ENCODE results near the gene NTM.

Gene NTM

DNA sequence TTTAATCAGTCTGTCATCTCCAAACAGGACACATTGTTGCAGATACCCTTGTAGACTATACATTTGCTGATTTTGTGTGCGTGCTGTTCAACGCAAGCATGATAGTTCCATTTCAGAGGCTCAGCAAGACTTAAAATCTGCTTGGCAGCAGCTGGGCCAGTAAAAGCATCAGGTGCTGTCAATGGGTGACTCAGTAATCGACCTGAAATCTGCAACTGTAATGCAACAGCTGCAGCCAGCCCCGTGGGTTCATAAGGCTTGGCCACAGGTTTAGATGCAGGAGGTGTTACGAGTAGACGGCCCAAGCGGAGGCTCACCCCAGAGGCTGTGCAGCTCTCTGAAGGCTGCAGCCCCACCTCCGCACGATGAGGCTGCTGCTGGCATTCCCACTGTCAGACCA is 84.6 kb downstream of the NTM start:
- no peak overlapping the region for H3K9ac ChIP-seq (ENCODE audit: low read depth, low read length)
- H3K9me3 ChIP-seq (ENCODE audit: insufficient read depth, low read depth, low read length) = no peaks in the 10 kb centered on the region
- peaks cover 5% of the 10 kb centered on the region; the same call in 1 of the 2 replicates for H3K4me1 ChIP-seq (ENCODE audit: insufficient read depth, low read length)
- no peaks in the 10 kb centered on the region for H3K27me3 ChIP-seq (ENCODE audit: insufficient read depth, low read length)
- no peaks in the 10 kb centered on the region for H3K36me3 ChIP-seq (ENCODE audit: insufficient read depth, low read depth, low read length)
- no peak overlapping the region for H3K4me3 ChIP-seq (ENCODE audit: low read length)
- H3K27ac ChIP-seq (ENCODE audit: low read length) = no peak overlapping the region

DNA sequence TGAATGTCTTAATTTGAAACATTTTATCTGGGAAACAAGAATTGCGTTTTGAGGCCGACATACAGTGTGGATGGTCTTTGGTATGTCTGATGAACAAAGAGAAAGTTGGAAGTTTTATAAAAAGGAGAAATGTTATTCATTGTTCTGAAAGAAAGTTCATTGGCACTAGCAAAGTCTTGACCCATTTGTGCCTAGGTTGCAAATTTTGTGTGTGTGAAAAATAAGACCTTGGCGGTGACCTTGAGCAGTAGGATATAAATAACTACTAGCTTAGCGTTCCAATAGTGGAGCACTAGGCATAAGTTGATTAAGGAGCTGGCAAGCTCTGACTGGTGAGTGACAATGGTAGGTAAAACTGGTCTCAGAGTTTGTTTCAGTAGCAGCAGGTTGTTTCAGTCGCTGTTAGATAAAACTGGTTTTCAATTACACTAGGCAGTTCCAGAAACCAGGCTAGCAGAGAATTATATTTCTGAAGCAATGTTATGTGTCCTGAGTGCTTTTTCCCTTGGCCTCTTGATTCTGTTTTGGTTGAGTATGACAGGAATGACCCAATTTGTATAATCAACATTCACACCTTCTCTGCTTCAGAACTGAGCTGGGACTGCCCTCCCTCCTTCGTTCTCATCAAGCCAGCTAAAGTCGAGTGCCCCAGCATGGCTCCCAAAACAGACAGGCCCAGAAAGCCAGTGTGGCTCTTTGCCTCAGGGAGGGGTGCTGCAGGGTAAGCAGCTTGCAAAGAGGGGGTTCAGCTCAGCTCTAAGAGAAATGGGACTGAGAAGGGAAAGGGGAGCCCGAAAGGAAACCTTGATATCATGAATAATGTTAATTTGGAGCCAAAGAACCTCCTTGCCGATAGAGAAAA is 85.7 kb downstream of the NTM start:
- no peaks in the 10 kb centered on the region for H3K27me3 ChIP-seq (ENCODE audit: insufficient read depth, low read length)
- H3K9ac ChIP-seq (ENCODE audit: low read depth, low read length) = no peak overlapping the region
- no peaks in the 10 kb centered on the region for H3K36me3 ChIP-seq (ENCODE audit: insufficient read depth, low read depth, low read length)
- no peak overlapping the region for H3K27ac ChIP-seq (ENCODE audit: low read length)
- H3K9me3 ChIP-seq (ENCODE audit: insufficient read depth, low read depth, low read length) = no peaks in the 10 kb centered on the region
- H3K4me1 ChIP-seq (ENCODE audit: insufficient read depth, low read length) = peaks cover 5% of the 10 kb centered on the region; the same call in 1 of the 2 replicates
- H3K4me3 ChIP-seq (ENCODE audit: low read length) = no peak overlapping the region

DNA sequence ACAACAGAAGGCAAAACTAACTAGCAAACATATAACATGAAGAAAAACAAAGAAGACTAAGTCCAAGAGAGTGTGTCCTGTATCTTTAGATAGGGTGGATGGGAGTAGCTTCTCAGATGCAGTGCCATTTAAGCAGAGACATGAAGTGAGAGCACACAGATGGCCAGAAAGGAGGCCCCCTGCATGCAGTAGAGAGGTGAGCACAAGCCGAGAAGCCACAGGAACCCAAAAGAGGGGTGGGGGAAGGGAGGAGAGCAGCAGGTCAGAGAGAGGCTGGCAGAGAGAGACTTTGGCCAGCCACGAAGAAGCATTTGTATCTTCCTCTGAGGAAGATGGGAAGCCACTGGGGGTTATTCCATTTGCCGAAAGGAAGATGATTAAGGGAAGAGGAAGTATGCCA is 86.7 kb downstream of the NTM start:
- Histone ChIP-seq H3K36me3 (ENCODE audit: insufficient read depth, low read depth, low read length) (no peaks in the 10 kb centered on the region), H3K27me3 (ENCODE audit: insufficient read depth, low read length) (no peaks in the 10 kb centered on the region), H3K4me1 (ENCODE audit: insufficient read depth, low read length) (peaks cover 5% of the 10 kb centered on the region; the same call in 1 of the 2 replicates), H3K27ac (ENCODE audit: low read length) (no peak overlapping the region), H3K4me3 (ENCODE audit: low read length) (no peak overlapping the region), H3K9ac (ENCODE audit: low read depth, low read length) (no peak overlapping the region), H3K9me3 (ENCODE audit: insufficient read depth, low read depth, low read length) (no peaks in the 10 kb centered on the region)

DNA sequence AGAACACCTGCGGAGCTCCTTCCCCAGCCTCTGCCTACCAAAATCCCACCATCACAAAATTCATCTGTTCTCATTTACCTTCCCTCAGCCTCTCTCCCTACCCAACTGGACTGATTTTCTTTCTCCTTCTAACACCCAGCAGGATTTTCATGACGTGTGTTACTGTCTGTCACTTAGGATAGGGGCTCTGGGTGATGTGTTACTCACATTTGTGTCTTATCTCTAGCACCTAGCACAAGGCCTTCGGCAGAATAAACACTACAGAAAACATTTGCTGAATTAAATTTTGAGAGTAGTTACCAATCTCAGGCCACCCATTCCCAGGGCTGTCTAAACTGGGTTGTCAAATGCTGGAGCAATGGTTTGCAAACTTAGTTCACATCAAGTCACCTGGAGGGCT is 88.0 kb downstream of the NTM start:
- H3K27ac ChIP-seq (ENCODE audit: low read length) = no peak overlapping the region
- peaks cover 5% of the 10 kb centered on the region; the same call in 1 of the 2 replicates for H3K4me1 ChIP-seq (ENCODE audit: insufficient read depth, low read length)
- no peaks in the 10 kb centered on the region for H3K9me3 ChIP-seq (ENCODE audit: insufficient read depth, low read depth, low read length)
- H3K4me3 ChIP-seq (ENCODE audit: low read length) = no peak overlapping the region
- H3K36me3 ChIP-seq (ENCODE audit: insufficient read depth, low read depth, low read length) = no peaks in the 10 kb centered on the region
- H3K27me3 ChIP-seq (ENCODE audit: insufficient read depth, low read length) = no peaks in the 10 kb centered on the region
- no peak overlapping the region for H3K9ac ChIP-seq (ENCODE audit: low read depth, low read length)

DNA sequence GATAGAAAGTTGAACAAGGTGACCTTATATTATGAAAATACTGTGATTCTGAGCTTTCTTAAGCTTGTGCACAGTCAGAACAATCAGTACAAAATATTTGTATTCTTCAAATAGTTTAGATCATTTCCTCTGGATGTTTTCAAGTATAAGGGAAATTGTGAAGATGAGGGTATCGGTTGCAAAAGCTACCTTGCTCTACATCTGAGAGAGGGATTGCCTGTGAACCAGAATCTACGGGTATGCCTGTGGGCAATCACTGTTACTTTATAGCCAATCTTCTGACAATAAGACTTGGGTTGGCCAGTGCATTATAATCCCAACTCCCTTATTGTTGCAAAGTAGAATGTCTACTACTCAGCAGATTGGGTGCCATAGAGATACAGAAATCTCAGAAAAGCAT is 90.5 kb downstream of the NTM start:
- Histone ChIP-seq H3K9ac (ENCODE audit: low read depth, low read length) (no peak overlapping the region), H3K27me3 (ENCODE audit: insufficient read depth, low read length) (no peaks in the 10 kb centered on the region), H3K9me3 (ENCODE audit: insufficient read depth, low read depth, low read length) (no peaks in the 10 kb centered on the region), H3K27ac (ENCODE audit: low read length) (no peak overlapping the region), H3K4me1 (ENCODE audit: insufficient read depth, low read length) (peaks cover 10% of the 10 kb centered on the region; the same call in 1 of the 2 replicates), H3K36me3 (ENCODE audit: insufficient read depth, low read depth, low read length) (no peaks in the 10 kb centered on the region), H3K4me3 (ENCODE audit: low read length) (no peak overlapping the region)

DNA sequence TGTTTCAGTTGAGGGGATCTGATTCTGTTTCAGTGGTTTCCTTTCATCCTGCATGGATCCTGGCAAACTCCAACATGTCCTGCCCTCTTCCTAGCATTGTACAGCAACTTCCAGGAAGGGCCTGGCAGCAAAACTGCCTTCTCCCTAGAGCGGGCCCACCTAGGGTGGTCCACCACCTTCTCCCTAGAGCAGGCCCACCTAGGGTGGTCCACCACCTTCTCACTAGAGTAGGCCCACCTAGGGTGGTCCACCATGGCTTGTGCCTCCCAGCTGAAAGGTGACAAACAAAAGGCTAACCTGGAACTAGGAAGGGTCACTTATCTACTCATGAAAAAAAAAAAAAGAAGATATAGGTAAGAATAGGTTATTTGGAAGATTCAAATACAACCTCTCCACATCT is 92.2 kb downstream of the NTM start:
- H3K9me3 ChIP-seq (ENCODE audit: insufficient read depth, low read depth, low read length) = no peaks in the 10 kb centered on the region
- H3K27ac ChIP-seq (ENCODE audit: low read length) = no peak overlapping the region
- H3K4me3 ChIP-seq (ENCODE audit: low read length) = no peak overlapping the region
- no peak overlapping the region for H3K9ac ChIP-seq (ENCODE audit: low read depth, low read length)
- H3K36me3 ChIP-seq (ENCODE audit: insufficient read depth, low read depth, low read length) = no peaks in the 10 kb centered on the region
- peaks cover 5% of the 10 kb centered on the region; the same call in 1 of the 2 replicates for H3K4me1 ChIP-seq (ENCODE audit: insufficient read depth, low read length)
- H3K27me3 ChIP-seq (ENCODE audit: insufficient read depth, low read length) = no peaks in the 10 kb centered on the region

DNA sequence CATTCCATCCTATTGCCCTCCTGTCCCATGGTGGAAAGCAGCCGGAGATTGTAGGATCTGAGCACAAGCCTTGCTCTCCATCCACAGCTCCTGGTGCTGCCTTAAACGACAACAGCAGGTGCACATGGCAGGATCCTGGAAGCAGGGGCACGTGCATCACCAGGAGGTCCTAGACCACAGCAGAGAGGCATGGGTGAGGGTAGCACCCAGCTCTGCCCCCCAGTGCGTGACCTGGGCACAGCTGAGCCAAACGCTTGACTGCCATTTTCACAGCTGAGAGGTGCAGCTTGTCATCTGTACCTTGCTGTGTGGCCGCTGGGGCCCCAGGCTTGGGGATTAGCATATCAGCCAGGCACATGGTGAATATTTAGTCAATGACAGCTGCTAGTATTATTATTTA is 92.7 kb downstream of the NTM start:
- H3K4me3 ChIP-seq (ENCODE audit: low read length) = no peak overlapping the region
- H3K9me3 ChIP-seq (ENCODE audit: insufficient read depth, low read depth, low read length) = no peaks in the 10 kb centered on the region
- H3K27me3 ChIP-seq (ENCODE audit: insufficient read depth, low read length) = no peaks in the 10 kb centered on the region
- H3K9ac ChIP-seq (ENCODE audit: low read depth, low read length) = no peak overlapping the region
- no peak overlapping the region for H3K27ac ChIP-seq (ENCODE audit: low read length)
- no peaks in the 10 kb centered on the region for H3K36me3 ChIP-seq (ENCODE audit: insufficient read depth, low read depth, low read length)
- H3K4me1 ChIP-seq (ENCODE audit: insufficient read depth, low read length) = peaks cover 5% of the 10 kb centered on the region; the same call in 1 of the 2 replicates

DNA sequence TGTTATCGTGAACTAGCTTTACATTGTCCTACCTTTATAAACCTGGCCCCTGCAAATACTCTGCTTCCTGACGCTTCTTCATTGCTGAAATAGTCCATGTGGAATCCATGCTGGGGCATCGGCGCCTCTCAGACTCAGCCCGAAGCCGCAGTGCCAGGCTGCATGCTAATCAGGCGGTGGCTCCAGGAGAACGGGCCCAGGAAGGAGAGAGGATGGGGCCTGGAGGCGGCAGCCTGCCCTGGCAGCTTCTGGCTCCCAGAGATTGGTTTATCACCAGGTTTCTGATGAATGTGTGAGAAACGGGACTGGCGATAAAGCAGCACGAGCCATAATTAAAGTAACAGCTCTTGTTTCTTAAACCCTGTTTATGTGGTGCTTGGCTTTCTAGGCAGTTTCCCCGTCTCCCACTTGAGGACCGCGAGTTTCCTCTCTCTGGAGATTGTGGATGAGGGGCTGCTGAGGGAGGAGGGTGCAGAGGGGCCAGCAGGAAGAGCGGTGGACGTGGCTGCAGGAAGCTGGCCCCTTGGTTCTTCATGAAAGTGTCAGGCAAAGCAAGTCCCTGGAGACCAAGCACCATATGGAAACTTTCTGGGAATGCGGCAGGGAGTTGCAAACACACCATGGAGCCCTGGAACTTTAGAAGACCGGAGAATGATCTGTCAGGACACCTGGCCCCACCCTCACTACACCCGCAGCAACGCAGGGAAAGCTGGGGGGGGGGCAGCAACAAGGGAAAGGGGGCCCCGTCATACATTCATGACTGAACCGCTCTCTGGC is 93.4 kb downstream of the NTM start:
- H3K4me3 ChIP-seq (ENCODE audit: low read length) = no peak overlapping the region
- H3K9me3 ChIP-seq (ENCODE audit: insufficient read depth, low read depth, low read length) = no peaks in the 10 kb centered on the region

DNA sequence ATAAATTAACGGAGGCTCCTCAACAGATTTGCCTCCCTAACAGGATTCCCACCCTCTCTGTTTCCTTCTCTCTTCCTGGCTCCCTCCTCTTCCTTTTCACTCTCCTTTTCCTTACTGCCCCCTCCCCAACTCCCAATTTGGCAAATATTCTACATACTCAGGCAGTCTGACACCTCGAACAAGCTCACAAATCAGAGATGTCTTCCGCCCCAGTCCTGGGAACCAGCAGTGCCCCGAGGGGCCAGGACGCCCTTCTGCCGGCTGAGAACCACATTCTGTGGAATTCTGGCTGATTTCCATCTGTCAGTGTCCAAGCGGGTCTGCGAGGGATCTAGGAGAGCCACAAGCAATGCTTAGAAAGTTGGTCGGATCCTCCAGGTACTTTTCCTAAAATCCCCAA is 94.0 kb downstream of the NTM start:
- Histone ChIP-seq H3K9ac (ENCODE audit: low read depth, low read length) (no peak overlapping the region), H3K9me3 (ENCODE audit: insufficient read depth, low read depth, low read length) (no peaks in the 10 kb centered on the region), H3K36me3 (ENCODE audit: insufficient read depth, low read depth, low read length) (no peaks in the 10 kb centered on the region), H3K4me3 (ENCODE audit: low read length) (no peak overlapping the region), H3K4me1 (ENCODE audit: insufficient read depth, low read length) (peaks cover 5% of the 10 kb centered on the region; the same call in 1 of the 2 replicates), H3K27ac (ENCODE audit: low read length) (no peak overlapping the region), H3K27me3 (ENCODE audit: insufficient read depth, low read length) (no peaks in the 10 kb centered on the region)

More for the DNA sequence above, 93.4 kb downstream of the NTM start:
- Histone ChIP-seq H3K36me3 (ENCODE audit: insufficient read depth, low read depth, low read length) (no peaks in the 10 kb centered on the region), H3K9ac (ENCODE audit: low read depth, low read length) (no peak overlapping the region), H3K27me3 (ENCODE audit: insufficient read depth, low read length) (no peaks in the 10 kb centered on the region), H3K4me1 (ENCODE audit: insufficient read depth, low read length) (peaks cover 5% of the 10 kb centered on the region; the same call in 1 of the 2 replicates), H3K27ac (ENCODE audit: low read length) (no peak overlapping the region)

DNA sequence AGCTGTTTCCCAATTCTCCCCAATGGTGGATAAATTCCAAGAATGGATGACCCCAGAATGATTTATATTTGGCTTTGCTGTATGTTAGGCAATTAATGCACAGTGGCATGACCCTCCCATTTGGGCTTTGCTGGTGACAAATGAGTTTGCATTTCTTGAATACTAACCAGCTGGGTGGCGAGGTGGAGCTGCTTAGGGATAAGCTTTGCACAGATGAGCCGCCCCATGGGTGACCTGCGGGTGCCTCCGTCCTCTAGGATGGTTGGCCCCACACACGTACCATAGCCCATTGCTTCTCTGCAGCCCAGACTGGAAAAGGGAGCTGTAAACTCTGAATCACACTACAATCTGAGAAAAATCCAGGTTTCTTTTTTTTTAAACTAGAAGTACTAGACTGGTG is 94.6 kb downstream of the NTM start:
- H3K27ac ChIP-seq (ENCODE audit: low read length) = no peak overlapping the region
- H3K4me1 ChIP-seq (ENCODE audit: insufficient read depth, low read length) = peaks cover 5% of the 10 kb centered on the region; the same call in 1 of the 2 replicates
- H3K36me3 ChIP-seq (ENCODE audit: insufficient read depth, low read depth, low read length) = no peaks in the 10 kb centered on the region
- H3K9me3 ChIP-seq (ENCODE audit: insufficient read depth, low read depth, low read length) = no peaks in the 10 kb centered on the region
- no peak overlapping the region for H3K4me3 ChIP-seq (ENCODE audit: low read length)
- H3K27me3 ChIP-seq (ENCODE audit: insufficient read depth, low read length) = no peaks in the 10 kb centered on the region
- no peak overlapping the region for H3K9ac ChIP-seq (ENCODE audit: low read depth, low read length)

DNA sequence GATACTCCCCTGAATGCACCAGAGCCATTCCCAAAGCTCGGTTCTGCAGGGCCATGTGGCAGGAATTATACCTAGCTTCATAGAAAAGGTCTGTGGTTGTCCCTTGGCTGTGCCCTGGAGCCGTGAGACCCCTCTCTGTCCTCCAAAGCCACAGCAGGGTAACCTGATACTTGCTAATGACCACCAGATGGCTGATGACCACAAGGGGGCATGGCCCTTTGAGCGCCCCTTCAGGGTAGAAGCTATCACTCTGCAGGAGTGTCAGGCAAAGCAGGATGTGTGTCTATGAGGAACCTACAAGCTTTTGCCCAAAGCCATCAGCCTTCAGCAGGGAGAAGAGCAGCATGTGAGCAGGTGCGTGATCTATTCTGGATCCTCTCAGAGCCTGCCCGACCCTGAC is 95.3 kb downstream of the NTM start:
- Histone ChIP-seq H3K36me3 (ENCODE audit: insufficient read depth, low read depth, low read length) (no peaks in the 10 kb centered on the region), H3K4me3 (ENCODE audit: low read length) (no peak overlapping the region), H3K4me1 (ENCODE audit: insufficient read depth, low read length) (peaks cover 8% of the 10 kb centered on the region; the same call in 1 of the 2 replicates), H3K27ac (ENCODE audit: low read length) (no peak overlapping the region), H3K9me3 (ENCODE audit: insufficient read depth, low read depth, low read length) (no peaks in the 10 kb centered on the region), H3K27me3 (ENCODE audit: insufficient read depth, low read length) (no peaks in the 10 kb centered on the region), H3K9ac (ENCODE audit: low read depth, low read length) (no peak overlapping the region)

Data from iPS-20b (cell line).